ENCODE results near the gene LCK.
A peak's percentile ranks its signal among the peaks of the same experiment; 100 is the strongest.
"Not testable (repeated sequence)": the region's sequence is repeated elsewhere in the genome, so short reads cannot be mapped to it uniquely, and the experiment has no call there.

The LCK gene

GRCh38 chr1:32240140-32240951 lies 10.7 kb upstream of the LCK start:
- DNase-seq (ENCODE audit: low spot score) = peak; percentile 55

GRCh38 chr1:32241001-32241763 lies 9.9 kb upstream of the LCK start:
- peak; percentile 47 for DNase-seq (ENCODE audit: low spot score)

GRCh38 chr1:32242341-32242851 lies 8.7 kb upstream of the LCK start:
- DNase-seq (ENCODE audit: low spot score) = no peak

GRCh38 chr1:32246888-32247273 lies 4.2 kb upstream of the LCK start, which contains the start of gene FAM167B:
FAM167B (plus strand) TSS chr1:32247222; CDS start chr1:32247422, 200 bp downstream.
- DNase-seq (ENCODE audit: low spot score) = peak; percentile 90

- DNase-seq (ENCODE audit: low spot score) = no peak
These were observed 3.6 kb upstream of the LCK start for GRCh38 chr1:32247452-32247851.

- peak; percentile 67 for DNase-seq (ENCODE audit: low spot score)
These were observed 2.8 kb upstream of the LCK start for GRCh38 chr1:32247983-32248889.

- no peak for DNase-seq (ENCODE audit: low spot score)
These were observed 1.1 kb upstream of the LCK start for GRCh38 chr1:32249831-32250525.

GRCh38 chr1:32255072-32256071 lies 4.3 kb downstream of the LCK start:
- no peak for DNase-seq (ENCODE audit: low spot score)

- no peak for DNase-seq (ENCODE audit: low spot score)
These were observed 5.6 kb downstream of the LCK start for GRCh38 chr1:32256473-32257226.

- no peak for DNase-seq (ENCODE audit: low spot score)
These were observed 6.1 kb downstream of the LCK start for GRCh38 chr1:32257227-32257508.

- DNase-seq (ENCODE audit: low spot score) = not testable (repeated sequence)
These were observed 12.2 kb downstream of the LCK start for GRCh38 chr1:32263236-32263593.

GRCh38 chr1:32263744-32264143 lies 12.7 kb downstream of the LCK start:
- DNase-seq (ENCODE audit: low spot score) = no peak

- DNase-seq (ENCODE audit: low spot score) = no peak
These were observed 14.8 kb downstream of the LCK start for GRCh38 chr1:32265846-32266245.

GRCh38 chr1:32266921-32267591 lies 16.0 kb downstream of the LCK start:
- no peak for DNase-seq (ENCODE audit: low spot score)

GRCh38 chr1:32269744-32270143 lies 18.7 kb downstream of the LCK start:
- DNase-seq (ENCODE audit: low spot score) = no peak

- no peak for DNase-seq (ENCODE audit: low spot score)
These were observed 21.7 kb downstream of the LCK start for GRCh38 chr1:32272557-32273390.

GRCh38 chr1:32273391-32274208 lies 22.5 kb downstream of the LCK start:
- no peak for DNase-seq (ENCODE audit: low spot score)
